Activated CD8-positive, alpha-beta memory T cell treated with anti-CD3 and anti-CD28 coated beads, Interleukin-2, amount 50 U/mL, for 24 hours (primary cell): ENCODE measurements around the gene BUB1B.

ENCODE experiments used
- DNase-seq: peaks from one replicate; pipeline ENCODE4 v3.0.0-alpha.2; 2020; ENCODE audit errors: extremely low read depth

Gene BUB1B

DNA sequence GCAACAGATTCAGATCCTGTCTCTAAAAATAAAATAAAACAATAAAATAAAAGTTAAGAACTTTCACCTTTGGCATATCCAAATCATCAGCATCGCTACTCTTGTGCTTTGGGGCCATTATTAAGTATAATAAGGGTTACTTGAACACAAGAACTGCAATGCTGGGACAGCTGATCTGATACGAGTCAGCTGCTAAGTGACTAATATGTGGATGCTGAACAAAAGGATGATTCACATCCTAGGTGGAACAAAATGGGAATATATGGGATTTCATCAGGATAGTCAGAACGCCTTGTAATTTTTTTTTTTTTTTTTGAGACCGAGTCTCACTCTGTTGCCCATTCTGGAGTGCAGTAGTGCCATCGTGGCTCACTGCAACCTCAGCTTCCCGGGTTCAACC is 29.7 kb downstream of the BUB1B start:
- DNase-seq, result no peak

DNA sequence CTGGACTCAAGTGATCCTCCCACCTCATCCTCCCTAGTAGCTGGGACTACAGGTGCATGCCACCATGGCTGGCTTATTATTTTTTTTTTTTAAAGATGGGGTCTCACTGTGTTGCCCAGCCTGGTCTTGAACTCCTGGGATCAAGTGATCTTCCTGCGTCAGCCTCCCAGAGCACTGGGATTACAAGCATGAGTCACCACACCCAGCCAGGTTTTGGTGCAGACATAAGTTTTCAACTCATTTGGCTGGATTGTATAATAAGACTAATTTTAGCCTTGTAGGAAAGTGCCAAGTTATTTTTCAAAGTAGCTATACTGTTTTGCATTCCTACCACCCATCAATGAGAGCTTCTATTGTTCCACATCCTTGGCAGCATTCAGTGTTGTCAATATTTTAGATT is 32.1 kb downstream of the BUB1B start:
- no peak for DNase-seq

DNA sequence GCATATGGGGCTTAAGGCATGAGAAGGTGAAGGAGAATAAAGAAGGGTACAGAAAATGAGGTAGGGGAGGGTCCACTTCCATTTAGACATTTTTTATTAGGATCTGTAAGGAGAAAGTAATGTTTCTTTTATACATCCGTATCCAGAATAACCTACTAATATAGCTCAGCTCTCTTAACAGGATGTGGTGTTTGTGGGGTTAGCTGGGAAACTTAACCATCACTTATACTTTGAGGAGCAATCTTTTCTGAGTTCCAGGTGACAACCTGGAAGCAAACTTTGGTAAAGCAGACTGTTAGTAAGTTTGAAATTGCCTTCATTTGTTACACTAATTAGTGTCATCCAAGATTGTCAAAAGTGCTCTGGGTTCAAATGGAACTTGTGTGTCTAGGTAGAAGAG is 36.6 kb downstream of the BUB1B start:
- no peak for DNase-seq

DNA sequence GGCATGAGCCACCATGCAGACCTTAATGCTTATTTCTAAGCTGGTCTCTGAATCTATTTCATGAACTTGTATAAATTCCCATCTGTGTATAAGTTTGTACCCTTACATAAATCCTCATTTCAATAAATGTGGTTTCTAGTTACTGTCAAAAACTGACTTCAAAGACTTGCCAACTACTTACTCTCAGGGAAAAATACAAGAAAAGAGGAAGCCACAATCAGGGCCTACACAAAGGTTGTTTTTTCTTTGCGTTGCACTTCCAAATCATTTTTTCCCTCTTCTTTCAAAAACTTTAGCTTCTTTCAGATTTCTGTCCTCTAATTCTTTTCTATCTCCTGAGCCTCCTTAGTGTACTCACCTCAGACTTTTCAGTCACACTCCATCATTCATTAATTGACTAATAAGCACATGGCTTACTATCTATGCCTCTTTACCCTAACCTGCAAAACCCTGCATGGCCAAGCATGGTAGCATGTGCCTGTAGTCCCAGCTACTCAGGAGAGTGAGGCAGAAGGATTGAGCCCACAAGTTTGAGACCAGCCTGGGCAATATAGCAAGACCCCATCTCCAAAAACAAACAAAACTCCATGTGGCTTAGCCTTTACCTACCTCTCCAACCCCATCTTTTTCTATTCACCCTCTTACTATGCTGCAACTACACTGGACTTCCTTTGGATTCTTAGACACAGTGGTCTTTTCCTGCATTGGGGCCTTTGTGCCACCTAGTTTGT is 37.7 kb downstream of the BUB1B start:
- no peak for DNase-seq

DNA sequence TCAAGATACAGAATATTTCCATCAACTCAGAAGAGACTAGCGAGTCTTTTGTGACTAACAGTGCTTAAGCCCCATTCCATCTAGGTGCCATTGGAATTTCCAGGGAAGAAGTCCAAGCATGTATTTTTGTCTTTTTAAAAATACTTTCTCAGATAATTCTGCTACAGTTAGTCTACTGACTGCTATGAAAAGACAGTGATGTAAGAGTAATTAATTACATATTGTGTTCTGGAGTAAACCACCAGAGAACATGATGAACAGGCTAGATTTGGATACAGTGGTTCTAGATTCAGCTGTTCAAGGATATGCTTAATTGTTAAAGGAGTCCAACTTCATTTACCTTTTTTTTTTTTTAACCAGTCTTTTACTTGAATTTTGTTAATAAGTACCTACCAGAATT is 43.2 kb downstream of the BUB1B start:
- no peak for DNase-seq

DNA sequence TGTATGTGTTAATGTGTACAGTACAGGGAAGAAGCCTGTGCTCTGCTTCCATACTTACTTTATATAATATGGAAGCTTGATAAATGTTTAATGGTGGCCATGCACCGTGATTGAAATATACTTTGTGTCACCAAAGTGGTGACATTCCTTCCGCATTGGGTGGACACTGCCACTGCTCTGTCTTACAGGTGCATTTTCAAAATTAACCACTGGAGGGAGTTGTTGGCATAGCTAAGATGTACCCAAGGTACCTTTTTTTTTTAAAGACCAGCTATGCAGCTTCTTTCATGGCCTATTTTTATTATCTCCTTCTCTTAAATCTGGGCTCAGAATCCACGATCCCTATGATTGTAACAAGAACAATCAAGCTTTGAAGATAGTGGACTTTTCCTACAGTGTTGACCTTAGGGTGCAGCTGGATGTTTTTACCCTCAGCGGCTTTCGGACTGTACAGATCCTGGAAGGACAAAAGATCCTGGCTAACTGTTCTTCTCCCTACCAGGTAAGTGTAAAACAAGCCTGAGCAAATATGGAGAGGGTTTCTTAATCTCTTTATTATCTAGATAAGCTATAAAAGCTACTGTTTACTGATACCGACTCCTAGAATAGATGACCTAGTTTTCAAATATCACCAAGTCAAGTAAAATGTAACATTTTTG is 56.4 kb downstream of the BUB1B start:
- DNase-seq, result no peak

DNA sequence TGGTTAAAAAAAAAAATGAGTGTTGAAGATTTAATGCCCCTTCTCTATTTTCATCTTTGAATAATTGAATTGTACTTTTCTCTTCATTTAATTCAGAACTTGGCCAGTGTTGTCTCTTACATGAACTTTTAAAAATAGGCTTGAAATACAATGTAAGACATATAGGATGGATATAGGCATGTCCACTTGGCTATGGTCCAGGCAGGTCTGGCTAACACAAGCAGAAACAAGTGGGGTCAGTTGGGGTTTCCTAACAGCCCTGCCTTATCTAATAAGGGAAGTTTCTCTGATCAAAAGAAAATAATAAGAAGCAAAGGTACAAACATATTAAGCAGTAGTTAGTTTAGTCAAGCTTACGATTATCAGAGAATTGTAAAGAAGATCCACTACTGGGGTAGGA is 58.9 kb downstream of the BUB1B start:
- no peak for DNase-seq

DNA sequence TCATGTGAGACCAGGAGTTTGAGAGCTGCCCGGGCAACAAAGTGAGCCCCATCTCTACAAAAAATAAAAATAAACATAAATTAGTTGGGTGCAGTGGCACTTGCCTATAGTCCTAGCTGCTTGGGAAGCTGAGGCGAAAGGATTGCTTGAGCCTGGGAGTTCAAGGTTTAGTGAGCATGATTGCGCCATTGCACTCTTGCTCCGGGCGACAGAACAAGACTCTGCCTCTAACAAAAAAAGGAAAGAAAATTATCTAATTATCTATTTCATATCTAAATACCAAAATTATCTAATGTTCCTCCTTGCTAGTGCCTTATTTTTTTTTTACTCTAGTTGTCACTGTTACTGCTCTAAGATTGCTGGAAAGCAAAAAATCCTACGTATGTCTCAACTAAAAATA is 61.3 kb downstream of the BUB1B start:
- no peak for DNase-seq

DNA sequence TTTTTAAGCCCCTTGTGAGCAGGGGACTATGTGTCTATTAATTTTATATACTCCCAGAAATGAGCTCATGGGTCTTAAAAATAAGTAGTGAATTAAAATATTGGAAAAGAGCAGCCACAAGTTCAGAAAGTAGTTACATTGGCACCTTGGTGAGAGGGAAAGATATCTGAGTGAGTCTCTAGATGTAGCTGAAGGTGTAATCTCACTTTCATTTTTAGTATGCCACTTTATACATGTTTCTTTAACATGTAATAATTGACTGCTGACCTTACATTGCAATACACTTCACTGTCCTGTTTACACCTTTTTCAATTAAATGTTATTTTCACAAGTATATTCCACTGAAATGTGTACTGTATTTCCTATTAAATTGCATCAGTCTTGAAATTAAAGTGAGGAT is 65.9 kb downstream of the BUB1B start:
- DNase-seq, result no peak

DNA sequence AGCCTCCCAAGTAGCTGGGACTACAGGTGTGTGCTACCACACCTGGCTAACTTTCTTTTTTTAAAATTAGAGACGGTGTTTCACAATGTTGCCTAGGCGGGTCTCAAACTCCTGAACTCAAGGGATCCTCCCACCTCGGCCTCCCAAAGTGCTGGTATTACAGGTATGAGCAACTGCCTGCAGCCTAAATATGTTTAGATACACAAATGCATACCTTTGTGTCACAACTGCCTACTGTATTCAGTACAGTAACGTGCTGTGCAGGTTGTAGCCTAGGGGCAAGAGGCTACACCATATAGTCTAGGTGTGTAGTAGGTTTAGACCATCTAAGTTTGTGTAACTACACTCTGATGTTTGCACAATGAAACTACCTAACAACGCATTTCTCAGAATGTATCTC is 68.4 kb downstream of the BUB1B start:
- DNase-seq, result no peak

DNA sequence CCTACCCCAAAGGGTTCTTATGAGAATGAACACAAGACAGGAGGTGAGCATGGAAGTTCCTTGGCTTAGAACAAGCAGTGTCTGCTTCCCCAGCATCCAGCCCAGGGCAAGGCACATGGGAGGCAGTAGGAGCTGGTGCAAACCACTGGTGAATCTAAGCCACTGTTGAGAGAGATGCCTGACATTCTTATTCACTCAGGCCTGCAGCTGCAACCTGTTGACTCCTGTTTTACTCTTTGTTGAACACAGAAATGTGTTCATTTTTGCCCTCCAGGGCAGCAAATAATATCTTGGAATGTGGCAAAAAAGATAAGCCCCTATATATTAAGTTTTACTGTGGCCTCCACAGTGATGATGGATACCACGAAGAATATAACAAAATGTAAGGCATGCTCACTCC is 69.1 kb downstream of the BUB1B start:
- DNase-seq, result no peak

DNA sequence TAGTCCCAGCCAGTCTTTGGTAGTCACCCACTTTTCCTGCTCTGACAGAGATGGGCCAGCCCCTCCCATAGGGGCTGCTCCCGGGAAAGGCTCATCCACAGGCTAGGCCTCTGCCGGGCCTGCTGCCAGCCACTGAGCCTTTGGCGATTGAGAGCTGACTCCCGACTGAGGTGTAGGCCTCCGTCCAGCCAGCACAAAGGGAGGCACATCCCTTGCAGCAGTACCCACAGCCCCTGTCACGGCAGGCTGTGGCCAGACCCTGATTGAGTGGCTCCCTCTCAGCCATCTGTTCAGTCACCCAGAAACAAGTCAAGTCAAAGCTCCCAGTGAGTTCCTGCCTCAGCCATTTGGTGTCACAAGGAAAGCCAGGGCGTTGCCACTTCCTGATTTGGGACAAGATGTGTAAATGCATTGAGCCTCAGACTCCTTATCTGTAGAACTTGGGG is 71.8 kb downstream of the BUB1B start:
- no peak for DNase-seq

DNA sequence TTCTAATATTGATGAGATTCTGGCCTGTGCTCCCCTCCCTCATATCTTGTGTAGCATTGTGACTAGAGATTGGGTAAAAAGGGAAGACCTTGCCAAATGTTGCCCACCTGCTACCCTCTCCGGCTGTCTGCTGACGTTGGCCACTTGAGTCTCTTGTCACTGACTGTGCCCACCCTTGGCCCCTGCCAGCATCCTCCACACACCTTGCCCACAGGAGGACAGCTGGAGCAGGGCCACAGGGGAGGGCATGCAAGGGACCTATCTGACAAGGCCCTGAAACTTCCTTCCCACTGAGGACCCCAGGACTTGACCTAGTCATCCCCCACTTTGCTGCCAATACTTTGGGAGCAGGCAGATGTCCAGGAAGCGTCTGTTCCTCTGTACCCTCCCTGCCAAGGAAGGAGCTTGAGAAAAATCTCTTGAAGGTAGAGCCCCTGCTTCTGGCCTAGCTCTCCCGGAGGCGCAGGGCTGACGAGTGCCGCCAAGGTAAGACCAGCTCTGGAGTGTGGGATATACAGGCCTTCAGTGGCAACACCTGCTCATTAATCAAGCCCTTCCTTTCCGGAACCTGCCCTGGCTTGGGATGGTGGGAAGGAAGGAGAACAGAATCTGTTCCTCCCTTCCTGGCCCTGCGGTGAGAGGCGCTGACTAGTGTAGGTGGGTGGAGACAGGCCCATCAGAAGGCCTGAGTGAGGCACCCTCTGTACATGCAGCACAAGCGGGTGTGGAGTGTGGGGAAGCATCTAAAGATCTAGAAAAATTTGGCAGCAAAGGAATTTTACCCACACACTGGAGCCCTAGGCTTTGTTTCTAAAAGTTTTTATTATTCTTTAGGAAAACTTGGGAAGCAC is 73.1 kb downstream of the BUB1B start:
- DNase-seq, result no peak

DNA sequence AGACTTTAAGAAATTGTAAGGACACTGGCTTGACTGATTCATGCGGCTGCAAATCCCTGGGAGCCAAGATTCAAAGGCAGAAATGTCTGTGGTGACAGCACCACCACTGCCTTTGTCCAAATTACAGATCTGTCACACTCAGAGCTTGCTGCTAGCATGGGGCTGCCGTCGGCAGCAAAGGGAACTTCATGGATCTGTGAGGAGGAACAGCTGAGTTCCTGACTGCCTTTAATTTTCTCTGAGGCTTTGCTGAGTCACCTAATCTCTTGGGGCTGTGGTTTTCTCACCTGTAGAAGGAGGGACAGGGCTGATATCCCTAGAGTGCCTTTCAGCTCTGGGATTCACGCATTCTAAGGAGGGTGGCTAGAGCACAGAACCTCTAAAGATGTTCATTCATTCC is 73.9 kb downstream of the BUB1B start:
- no peak for DNase-seq

DNA sequence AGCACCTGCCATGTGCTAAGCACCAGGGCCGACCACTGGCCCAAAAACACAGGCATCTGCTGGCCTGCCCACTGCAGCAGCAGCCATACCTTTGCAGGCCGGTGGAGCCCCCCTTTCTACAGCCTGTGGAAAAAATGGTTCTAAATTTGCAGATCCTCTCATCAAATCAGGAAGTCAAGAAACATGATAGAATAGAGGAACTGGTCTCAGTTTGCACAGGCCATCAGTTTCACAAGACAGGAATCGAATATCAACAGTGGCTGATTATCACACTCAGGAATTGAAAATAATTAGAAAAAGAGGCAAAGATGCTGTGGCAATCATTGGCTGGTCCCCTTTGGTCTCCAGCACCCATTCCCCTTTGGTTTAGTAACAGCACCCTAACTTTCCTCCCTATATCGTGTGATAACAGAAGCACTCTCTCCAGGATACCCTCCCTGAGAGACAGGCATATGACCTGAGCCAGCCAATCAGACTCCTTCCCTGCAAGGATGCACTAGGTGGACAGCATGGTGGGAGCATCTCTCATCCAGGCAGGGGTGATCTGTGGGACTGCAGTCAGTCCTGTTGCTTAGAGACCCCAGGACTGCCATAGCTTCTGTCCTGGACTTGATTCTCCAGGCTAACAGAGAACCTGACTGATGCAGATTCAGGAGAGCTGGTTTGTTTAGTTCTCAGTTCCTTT is 74.5 kb downstream of the BUB1B start:
- DNase-seq, result no peak

DNA sequence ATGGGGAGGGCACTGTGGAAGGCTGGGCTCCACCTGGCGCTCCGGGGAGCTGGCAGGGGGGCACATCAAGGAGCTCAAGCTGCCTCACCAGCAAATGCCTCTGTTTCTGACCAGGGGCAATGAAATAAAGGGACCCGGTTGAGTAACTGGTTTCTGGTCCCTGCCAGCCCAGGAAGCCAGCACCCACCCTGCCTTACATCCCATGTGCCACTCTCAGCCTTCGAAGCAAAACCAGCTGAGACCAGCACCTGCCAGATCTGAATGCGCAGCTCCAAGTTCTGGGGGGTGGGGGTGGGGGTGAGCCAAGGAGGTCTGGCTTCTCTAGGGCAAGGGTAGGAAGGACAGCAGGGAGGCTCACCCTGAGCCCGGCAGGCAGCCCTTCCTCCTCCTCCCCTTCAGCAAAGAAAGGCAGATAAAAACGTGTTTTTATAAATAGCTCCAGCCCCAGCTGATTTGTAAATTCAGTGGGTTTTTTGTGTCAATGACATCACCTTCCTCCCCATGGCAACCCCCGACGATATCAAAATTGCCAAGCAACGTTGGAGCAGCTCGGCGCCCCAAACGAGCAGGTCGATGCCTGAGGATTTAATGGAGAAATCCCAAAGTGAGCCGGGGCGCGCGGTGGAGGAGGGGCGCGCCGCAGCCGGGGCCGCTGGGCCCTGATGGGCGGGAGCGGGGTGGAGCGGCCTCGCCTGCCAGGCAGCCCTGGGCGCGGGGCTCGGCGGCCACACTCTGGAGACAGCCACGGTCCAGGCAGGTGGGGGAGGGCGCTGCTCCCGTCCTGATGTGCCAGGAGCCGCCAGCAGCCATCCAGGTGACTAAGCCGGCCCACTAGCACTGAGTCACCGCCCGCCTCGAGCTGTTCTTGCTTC is 77.9 kb downstream of the BUB1B start, which contains the start of gene PAK6:
PAK6 (plus strand) TSS at position 532 of the 872 bp plus-strand sequence. CDS start 25,723 bp downstream, outside the sequence.
- DNase-seq, result no peak

DNA sequence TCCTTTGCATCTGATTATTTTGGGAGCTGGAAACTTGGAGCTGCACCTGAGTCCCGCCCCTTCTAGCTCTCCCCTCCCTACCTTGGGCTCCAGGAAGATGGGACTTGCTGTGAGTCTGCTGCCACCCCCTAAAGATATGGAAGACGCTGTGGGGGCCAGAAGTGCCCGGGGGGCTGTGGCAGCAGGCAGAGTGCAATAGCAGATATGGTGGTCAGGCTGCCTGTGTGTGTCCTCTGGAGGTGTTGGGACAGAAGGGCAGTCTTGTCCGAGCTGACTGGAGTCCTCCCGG is 78.5 kb downstream of the BUB1B start:
- DNase-seq, result no peak

DNA sequence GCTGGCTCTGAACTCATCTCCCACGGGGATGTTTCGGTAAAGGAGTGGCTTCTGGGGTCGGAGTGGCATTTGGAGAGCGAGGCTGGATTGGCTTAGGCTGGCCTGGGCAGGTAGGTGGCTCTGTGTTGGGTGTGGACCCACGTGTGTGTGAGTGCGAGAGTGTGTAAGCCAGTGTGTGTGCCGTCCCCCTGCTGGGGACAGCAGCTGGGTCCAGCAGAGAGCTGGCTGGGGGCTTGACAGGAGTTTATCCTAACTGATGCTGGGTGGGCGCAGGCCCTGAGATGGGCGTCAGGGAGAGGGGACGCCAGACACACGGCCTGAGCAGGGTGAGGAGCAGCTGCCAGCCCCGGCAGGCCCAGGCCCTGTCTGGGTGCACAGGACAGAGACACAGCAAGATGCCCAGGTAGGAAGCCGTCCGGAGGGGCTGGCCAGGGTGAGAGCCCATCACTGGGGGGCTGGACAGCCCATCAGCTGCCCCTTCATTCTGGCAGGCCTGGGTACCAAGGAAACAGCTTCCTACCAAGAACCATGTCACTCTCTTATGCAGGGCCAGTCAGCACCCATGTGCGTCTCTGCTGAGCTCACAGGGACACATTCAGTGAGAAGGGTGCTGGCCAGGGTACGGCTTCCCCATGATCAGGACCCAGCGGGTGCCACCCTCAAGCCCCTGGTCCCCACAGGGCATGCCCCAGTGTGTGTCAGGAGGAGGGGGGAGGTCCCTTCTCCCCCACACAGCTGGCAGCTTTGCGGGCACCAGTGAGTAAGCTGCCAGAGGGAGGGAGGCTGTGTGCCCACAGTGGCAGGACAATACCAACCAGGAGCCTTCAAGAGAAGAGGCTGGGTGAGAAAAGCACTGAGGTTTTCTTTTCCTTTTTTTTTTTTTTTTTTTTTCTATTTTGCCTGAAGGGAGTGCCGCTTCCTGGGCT is 79.1 kb downstream of the BUB1B start:
- DNase-seq, result no peak

DNA sequence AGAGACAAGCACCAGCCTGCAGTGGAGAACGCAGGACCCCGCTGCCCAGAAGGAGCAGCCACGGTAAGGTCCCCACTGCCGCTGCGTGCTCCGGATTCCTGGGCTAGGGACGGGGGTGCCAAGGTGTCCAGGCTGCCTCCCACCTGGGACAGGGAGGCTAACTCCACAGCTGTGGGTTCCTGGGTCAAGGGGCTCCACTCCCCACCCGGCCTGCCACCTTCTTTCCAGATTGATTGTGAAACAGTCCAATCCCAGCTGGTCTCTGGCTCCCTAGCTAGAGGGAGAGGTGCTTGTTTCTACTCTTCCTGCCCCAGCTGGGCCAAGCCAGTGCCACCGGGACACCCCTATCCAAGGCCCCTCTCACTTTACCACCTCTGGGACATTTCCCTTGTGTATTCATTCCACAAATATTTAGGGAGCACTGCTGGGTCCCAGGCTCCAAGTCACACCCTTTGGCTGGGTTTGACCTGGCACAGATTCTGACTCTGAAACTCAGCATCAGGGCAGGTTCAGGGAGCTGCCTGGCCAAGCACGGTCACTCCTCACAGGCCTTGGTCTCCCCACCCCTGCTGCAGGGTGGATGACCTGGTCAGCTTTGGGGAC is 79.9 kb downstream of the BUB1B start:
- no peak for DNase-seq
